ENCODE results near the gene WRAP73.
"Not testable (repeated sequence)": the region's sequence is repeated elsewhere in the genome, so short reads cannot be mapped to it uniquely, and the experiment has no call there.

The WRAP73 gene

DNA sequence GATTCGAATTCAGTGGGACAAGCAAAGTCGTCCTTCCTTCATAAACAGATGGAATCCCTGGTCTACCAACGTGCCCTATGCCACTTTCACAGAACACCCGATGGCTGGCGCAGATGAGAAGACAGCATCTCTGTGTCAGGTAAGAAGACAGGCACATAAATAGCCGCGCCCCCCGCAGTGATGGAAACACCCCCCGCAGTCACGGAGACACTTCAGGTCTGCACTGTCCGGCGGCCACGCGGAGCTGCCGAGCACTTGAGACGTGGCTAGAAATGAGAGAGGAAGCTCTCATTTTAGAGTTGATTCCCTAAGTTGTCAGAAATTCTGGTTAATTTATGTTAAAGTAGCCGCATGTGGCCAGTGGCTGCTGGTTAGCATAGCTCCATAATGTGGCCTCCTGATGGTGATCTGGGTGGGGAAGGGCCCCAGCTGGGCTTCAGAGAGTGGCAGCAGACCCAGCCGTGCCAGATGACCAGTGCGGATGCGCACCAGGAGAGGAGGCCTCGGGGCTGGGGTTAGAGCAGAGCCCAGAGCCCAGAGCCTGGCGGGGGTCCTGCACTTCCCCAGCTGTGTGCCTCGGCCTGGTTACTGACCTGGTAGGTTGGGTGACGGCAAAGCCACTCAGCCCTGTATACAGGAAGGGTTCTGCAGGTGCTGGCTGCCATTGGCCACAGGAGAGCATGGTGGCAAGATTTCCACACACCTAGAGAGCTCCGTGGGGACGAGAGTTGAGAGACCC, 22.2 kb downstream of the WRAP73 start:
- no peak for DNase-seq

GRCh38 chr1:3626025-3626424, 23.9 kb downstream of the WRAP73 start:
- DNase-seq, result no peak

DNA sequence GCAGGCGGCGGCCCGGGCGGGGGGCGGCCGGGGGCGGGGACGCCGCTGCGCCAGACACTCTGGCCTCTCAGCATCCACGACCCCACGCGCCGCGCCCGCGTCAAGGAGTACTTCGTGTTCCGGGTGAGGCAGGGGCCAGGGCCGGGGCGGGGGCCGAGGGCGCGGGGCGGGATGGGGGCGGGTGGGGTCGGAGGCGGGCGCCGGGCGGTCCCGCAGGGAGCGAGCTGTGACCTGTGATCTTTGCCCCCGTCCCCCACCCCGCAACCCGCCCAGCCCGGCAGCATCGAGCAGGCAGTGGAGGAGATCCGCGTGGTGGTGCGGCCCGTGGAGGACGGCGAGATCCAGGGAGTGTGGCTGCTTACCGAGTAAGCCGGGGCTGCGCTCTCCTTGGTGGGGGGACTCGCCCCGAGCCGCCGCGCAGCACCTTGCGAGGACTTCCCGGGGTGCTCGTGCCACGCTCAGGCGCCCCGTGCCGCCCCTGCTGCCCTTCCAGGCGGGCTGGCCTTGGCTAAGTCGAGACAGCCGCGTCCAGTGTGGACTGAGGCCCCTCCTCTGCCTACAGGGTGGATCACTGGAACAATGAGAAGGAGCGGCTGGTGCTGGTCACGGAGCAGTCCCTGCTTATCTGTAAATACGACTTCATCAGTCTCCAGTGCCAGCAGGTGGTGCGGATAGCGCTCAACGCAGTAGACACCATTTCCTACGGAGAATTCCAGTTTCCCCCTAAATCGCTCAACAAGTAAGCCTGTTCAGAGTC, 24.6 kb downstream of the WRAP73 start:
- no peak for DNase-seq

GRCh38 chr1:3624200-3625136, 25.4 kb downstream of the WRAP73 start, which contains the start of gene TPRG1L:
TPRG1L (plus strand) TSS chr1:3625015; CDS start chr1:3625073, 58 bp downstream.
- DNase-seq, result peak; percentile 85

GRCh38 chr1:3623441-3624199, 26.3 kb downstream of the WRAP73 start:
- DNase-seq, result no peak

GRCh38 chr1:3622102-3622501, 27.8 kb downstream of the WRAP73 start:
- DNase-seq, result not testable (repeated sequence)

DNA sequence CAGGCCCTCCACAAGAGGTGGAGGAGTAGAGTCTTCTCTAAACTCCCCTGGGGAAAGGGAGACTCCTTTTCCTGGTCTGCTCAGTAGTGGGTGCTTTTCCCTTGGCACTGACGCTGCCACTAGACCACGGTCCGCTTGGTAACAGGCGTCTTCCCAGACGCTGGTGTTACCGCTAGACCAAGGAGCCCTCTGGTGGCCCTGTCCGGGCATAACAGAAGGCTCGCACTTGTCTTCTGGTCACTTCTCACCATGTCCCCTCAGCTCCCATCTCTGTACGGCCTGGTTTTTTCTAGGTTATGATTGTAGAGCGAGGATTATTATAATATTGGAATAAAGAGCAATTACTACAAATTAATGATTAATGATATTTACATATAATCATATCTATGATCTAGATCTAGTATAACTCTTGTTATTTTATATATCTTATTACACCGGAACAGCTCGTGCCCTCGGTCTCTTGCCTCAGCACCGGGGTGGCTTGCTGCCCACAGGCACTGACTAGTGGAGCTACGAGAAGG, 28.7 kb downstream of the WRAP73 start:
- DNase-seq, result not testable (repeated sequence)

DNA sequence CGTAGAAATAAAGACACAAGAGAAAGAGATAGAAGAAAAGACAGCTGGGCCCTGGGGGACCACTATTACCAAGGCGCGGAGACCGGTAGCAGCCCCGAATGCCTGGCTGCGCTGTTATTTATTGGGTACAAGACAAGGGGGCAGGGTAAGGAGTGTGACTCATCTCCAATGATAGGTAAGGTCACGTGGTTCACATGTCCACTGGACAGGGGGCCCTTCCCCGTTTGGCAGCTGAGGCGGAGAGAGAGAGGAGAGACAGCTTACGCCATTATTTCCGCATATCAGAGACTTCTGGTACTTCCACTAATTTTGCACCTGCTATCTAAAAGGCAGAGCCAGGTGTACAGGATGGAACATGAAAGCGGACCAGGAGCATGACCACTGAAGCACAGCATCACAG, 29.2 kb downstream of the WRAP73 start:
- DNase-seq, result no peak

- peak; percentile 48 for DNase-seq
These were observed 30.8 kb downstream of the WRAP73 start for GRCh38 chr1:3618881-3619671.

GRCh38 chr1:3618531-3618880, 31.4 kb downstream of the WRAP73 start:
- DNase-seq, result no peak

DNA sequence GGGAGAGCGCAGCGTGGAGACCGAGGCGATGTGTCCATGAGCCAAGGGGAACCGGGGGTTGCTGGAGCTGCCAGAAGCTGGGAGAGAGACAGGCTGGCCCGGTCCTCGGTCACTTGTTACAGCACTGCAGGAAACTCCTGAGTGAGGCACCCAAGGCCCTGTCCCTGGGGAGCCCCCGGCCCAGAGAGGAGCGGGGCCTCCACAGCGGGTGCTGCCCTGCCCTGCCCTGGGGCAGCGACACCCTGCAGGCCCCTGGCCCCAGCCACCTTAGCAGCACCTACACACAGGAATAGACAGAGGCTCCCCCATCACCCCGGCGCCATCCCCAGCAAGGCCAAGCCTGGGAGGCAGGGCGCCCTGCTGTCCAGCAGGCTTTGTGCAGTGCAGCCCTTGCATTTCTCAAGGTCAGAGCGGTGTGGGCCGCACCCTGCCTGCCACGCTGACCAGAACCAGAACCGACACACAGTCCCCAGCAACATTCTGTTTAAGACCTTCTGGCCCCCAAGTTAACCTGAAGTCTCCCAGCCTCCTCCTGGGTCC, 32.0 kb downstream of the WRAP73 start:
- no peak for DNase-seq

- no peak for DNase-seq
These were observed 33.0 kb downstream of the WRAP73 start for GRCh38 chr1:3616861-3617260.

DNA sequence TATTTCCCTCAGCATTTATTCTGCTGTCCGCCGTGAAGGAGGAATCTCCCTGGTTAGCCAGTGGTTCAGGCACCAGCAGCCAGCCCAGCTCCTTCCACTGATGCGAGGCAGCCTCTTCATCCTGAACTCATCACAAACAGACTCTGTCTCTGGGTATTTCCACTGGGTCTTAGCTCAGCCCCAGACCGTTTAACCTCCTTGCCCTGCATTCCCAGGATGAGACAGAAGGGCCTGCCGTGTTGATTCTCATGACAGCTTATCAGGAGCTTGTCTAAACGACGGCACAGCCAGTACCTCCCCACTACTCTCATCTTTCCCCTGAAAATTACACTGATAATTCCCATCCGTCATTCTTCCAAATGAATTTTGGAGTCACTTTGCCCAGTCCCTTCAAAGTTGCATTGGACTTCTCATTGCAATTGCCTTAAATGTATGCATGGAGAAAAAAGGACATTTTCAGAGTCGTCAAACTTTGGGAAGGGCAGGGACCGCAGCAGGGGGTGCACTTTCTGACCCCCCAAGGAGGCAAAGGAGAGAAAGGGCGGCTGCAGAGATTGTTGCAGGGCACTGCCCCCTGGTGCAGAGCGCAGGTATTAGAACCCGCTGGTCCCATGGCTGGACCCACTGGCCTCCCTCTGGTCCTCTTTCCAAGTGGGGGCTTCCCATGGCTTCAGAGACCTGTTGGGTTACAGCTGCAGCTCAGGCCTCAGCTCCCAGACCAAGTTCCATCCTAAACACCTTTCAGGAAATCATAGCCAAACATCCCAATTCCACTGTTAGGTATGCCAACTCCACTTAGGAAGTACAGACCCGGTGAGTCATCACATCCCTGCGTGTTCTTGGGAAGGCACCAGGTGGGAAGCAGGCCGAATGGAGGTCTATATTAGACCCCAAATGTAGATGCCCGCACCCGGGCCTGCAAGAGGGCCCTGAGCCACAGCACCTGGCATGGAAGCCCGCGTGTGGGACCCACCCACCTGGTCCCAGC, 34.9 kb downstream of the WRAP73 start:
- no peak for DNase-seq

- no peak for DNase-seq
These were observed 37.8 kb downstream of the WRAP73 start for GRCh38 chr1:3612123-3612522.

DNA sequence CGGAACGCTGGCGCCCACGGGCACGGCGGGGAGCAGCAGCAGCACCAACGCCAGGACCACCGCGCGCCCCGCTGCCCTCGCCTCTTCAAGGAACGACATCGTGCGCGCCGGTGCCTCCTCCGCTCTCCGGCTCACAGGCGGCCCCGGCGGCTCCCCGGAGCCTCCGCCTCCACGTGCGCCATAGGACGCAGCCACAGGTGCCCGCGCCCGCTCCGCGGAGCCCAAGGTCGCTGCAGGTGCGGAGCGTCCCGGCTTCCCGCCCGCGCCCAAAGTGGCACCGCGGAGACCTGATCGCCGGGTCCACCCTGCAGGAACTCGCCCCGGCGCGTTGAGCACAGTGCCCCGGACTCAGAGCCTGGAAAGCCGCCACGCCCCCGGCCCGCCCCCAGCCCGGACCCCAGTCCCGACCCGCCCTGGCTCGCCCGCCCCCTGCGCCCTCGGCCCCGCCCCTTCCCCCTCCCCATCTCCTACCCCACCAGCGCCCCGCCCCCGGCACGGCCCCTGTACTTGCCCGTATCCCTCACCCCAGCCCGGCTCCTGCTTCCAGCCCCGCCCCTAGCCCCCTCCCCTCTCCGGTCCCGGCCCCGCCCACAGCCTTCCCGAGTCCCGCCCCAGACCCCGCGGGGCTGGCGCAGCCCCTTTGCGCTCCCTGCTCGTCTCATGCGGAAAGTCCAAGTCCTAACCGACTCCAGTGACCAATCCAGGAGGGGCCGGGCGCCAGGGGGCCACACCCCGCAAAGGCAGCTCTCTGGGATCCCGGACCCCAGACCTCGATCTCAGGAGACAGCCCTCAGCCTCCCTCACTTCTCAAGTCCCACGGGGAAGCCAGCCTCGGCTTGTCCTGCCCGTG, 38.5 kb downstream of the WRAP73 start, which contains the start of gene MEGF6:
Gene MEGF6, minus strand, starts transcription at position 339 of the 850 bp plus-strand sequence. Its CDS starts 240 bp downstream, at position 99.
- DNase-seq, result no peak

DNA sequence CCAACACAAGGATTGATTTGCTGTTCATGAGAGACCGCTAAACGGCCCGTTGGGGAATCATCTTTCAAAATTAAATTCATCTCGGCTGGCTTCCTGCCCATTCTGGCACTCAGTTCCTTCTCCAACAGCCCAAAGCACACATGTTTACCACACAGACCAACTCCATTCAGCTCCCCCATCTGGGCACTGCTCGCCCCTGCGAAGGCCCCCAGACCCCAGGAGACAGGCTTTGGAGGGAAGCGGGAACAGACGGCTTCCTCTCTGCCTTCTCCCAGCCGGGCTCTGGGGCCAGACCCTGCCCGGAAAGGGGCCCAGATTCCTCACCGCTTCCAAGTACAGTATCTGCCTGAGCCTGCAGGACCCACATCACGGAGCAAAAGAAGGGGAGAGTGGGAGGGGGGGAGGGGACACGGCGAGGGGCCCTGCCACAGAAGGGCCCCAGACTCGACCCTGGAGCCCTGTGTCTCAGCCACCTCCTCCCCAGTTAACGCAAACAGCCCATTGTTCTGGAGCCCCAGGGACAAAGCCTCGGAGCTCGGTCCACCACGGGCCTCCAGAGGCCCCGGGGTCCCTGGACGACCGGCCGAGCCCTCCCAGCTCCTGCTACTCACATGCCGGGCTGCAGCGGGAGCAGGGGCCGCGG, 39.3 kb downstream of the WRAP73 start:
- DNase-seq, result no peak

DNA sequence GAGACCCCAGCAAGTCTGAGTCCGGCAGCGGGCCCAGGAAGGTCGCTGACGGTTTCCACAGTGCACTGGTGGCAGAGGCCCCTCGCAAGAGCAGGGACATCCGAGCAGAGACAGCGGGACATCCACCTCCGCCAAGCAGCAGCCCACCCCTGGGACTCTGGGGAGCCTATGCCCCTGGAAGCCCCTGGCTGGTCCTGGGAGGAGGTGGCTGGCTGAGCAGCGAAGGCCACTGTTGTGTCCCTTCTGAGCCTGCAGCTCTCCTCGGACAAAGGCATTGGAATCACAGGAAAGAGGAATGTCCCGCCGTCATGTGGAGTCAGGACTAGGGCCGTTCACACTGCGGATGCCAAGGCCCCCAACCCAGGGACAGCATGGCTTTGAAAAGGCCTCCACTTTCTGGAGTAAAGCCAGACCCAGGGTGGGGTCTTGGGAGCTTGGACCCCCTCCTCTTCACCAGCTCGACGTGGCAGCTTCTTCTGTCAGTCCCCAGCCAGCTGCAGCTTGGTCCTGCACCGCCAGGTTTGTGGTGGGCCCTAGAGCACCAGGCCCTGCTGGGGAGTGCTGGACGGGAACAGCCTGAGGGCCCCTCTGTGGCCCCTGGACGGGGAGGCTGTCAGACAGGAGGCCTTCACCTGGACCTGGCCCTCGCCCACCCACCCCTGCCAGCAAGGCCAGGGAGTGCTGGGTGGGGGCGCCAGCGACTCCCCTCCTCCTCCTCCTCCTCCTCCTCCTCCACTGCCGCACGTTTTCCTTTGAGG, 40.0 kb downstream of the WRAP73 start:
- no peak for DNase-seq
